ENCODE data around the gene EVI5L.

The EVI5L gene

DNA sequence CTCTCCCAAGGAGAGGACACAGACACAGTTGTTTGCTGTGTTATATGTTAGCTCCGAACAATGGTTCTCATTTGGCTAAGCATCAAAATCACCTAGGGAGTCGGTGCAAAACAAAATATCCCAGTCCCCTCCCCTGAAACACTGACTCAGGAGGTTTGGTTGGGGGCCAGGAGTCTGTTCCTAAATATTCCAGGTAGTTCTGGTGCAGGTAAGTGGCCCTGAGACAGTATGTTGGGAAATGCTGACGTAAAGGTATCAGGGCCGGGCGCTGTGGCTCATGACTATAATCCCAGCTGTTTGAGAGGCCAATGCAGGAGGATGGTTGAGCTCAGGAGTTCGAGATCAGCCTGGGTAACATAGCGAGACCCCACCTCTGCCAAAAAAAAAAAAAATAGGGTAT is 71.3 kb downstream of the EVI5L start:
- no peak for DNase-seq

DNA sequence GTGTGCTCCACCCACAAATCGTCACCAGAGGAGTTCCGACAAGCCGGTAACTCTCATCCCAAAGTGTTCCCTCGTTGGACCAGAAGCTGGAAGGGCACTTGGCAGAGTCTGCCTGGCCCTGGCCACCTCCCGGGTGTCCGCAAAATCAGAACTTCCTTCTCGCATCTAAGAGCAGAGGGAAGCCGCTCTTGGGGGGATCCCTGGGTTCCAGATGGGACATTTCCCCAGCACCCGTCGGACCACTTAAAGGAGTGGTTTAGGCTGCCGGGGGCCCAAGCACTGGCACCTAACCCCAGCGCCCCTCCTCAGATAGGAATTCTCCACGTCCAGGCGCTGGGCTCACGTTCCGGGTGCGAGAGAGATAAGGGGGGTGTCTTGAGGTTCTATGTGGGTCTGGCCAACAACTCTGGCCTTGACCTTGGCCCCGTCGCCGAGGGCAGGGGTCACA is 72.8 kb downstream of the EVI5L start:
- no peak for DNase-seq

DNA sequence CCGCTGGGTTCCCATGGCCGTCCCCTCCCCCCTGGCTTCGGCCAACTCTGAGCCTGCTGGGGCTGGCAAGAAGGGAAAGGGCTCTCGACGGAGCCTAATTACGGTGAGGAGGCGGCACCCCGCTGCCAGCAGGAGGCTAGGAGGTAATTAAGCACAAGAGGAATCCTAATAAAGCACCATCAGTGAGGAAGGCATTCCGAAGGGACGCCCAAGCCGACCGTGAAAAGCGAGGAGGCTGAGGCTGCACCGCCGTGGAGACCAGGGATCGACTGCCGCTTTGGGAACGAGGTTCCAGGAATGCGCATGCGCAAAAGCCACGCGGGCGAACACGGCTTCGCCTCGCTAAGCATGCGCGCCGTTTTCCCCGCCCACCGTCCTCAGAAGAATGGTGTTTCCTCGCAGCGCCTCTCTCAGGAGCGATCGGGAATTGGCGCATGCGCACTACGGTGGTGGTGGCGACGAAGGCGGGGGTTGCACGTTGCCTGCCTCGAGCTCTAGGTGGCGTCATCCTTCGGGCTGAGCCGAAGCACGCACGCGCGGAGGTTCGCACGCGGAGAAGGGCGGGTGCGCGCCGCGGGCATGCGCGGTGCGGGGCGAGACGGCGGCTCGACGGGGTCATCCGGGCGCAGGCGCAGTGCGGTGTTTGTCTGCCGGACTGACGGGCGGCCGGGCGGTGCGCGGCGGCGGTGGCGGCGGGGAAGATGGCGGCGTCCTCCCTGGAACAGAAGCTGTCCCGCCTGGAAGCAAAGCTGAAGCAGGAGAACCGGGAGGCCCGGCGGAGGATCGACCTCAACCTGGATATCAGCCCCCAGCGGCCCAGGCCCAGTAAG is 73.4 kb downstream of the EVI5L start, which contains the start of gene MAP2K7:
TSS of gene MAP2K7 (plus strand) at position 634 of the 830 bp plus-strand sequence. CDS start at position 702, 68 bp downstream.
- DNase-seq, result peak; percentile 99 to 100

DNA sequence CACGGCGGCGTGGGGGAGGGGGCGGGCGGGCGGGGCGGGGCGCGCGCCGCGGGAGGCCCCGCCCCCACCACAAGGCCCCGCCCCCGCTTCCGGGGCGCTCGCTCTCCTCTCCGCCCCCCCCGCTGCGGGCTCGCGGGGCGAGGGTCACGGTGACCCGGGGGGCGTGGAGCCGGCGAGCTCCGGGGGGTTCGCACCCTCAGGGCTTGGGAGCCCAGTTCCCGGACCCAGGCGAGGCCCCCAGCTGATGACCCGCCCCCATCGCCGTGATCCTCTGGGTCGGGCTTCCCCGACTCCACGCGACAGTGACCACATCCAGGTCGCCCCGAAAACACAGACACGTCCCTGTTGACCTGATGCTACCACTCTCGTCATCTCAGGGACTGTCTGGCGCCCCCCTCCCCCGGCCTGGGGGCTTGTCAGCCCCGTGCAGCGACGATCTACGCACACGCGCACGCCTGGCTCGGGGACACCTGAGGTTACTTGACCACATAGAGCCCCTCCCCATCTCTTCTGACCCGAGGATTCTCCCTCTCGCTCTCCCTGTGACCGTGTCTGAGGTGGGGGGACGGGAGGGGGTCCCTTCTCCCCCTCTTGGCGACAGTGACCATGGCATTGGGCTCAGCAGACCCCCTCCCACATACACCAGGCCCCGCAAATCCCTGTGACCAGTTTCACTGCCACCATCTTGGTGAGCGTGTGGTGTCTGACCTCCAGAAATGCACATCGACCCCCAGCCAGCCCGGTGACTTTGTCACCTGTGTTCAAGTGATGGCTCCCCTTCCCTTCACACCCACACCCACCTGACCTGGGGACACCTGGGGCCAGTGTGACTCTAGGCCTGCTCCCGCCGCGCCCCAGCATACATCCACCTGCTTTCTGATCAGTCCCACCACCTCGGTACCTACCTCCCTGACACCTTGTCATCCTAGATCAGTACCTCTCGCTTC is 74.3 kb downstream of the EVI5L start:
- peak in 1 of 2 experiments; percentile 63 for DNase-seq

DNA sequence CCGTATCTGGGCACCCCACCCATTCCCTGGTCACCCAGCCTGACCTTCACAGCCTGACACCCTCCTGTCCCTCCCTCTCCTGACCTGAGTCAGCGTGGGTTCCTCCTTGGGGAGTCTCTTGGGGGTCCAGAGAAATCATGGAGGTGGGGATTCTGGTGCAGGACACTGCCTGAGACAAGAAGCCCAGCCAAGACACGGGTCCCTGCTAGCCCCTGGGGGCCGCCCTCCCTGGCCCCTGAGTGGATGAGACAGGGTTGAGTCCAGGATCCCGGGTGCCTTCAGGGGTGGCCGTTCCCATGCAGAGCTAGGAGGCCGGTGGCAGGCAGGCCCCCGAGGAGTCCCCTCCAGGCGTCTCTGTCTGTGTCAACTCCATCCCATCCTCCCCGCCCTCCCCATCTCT is 75.2 kb downstream of the EVI5L start:
- no peak for DNase-seq

DNA sequence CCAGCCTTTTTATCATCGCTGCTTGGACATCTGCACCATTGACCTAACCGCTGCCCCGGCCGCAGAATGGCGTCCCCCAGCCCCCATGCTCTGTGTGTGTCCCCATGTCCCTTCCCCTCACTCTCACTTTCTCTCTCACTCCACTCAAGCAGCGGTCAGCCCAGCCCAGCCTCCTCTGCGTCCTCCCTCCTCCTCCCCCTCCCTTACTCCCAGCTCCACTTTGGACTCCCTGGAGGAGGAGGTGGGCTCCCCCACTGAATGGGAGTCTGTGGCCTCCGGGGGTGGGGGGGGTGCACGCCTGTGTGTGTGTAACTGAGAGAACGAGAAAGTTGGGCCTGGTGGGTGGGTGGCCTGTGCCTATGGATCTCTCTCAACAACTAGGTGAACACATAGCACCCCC is 75.8 kb downstream of the EVI5L start:
- no peak for DNase-seq

DNA sequence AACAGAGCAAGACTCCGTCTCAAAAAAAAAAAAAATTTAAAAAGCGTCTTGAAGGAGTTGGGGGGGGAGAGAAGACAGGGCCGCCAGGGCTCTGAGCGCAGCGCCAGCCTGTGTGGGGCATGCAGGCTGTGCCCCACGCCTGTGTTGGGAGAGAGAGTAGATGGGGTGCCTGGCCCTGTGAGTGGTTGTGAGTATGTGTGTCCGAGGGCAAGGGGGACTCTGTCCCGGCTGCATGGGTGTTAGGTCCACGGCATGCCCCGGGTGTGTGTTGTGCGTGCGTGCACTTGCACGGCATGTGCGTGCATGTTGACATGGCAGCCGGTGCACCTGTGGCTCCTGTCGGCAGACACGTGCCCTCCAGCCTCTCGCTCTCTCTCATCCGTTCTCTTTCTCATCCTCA is 77.1 kb downstream of the EVI5L start:
- DNase-seq, result no peak

DNA sequence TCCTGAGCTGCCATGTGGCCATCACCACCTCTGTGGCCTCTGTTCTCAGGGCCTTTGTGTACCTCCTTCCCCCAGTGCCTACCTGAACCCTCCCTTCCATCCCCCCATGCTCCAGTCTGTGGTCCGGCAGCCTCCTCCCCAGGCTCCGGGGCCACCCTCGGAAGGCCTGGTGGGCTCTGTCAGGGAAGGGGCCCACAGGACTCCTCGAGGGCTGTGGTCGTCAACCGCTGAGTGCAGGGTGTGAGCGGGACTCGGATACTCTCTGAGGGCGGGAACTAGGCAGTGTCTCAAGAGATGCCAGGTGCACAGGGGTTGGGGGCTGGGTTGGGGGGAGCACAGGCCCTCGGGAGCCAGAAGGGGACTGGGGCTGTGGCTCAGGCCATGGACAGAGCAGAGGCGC is 77.5 kb downstream of the EVI5L start:
- no peak for DNase-seq

DNA sequence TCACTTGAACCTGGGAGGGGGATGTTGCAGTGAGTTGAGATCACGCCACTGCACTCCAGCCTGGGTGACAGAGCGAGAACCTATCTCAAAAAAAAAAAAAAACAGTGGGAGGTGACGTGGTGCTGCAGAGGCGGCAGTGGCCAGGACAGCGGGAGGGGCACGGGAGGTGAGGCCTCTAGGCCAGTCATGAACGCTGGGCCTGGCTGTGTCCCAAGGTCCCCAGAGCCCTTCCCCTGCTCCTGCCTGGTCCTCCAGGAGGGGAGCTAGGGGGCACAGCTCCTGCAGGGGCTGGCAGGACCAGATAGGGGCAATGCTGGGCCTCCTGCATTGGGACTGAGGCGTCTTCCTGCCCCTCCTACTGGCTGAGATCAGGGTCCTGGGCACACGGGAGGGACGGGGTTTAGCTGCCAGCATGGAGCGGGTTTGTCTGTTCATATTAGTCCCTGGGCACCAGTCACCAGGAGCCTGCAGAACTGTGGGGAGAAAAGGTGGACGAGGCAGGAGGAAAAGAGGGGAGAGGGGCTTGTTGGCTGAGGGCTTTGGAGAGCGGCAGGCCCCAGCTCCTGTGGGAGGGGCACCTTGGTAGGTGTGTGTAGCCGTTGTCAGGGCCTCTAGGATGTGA is 78.2 kb downstream of the EVI5L start:
- DNase-seq, result no peak

DNA sequence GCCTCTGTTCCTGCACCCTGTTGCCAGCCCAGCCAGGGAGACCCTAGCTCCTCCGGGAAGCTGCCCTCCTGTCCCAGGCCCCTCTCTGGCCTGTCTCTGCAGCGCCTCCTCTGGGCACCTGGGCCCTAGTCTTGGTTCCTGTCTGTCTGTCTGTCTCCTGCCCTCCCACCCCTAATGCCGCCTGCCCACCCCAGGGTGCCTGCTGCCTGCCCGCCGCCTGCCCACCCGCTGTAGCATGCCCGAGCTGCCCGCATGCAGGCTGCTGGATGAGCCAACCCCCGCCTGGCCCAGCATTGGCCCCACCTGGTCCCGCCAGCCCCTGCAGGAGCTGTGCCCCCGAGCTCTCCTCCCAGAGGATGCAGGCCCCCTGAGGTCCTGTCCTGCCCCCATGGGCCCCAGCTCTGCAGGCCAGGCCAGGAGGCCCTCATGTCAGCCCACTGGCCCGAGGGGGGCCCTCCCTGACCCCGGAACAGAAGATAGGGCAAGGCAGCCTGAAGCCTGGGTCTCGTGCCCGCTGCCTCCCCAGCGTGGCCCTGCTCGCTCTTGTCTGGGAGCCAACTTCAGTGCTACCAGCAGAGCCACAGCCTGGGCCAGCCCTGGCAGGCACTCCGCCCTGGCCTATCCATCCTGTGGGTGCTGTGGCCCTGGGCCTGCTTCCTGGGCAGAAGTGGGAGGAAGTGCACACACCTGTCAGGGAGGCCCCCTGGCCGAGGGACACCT is 78.9 kb downstream of the EVI5L start:
- DNase-seq, result no peak

DNA sequence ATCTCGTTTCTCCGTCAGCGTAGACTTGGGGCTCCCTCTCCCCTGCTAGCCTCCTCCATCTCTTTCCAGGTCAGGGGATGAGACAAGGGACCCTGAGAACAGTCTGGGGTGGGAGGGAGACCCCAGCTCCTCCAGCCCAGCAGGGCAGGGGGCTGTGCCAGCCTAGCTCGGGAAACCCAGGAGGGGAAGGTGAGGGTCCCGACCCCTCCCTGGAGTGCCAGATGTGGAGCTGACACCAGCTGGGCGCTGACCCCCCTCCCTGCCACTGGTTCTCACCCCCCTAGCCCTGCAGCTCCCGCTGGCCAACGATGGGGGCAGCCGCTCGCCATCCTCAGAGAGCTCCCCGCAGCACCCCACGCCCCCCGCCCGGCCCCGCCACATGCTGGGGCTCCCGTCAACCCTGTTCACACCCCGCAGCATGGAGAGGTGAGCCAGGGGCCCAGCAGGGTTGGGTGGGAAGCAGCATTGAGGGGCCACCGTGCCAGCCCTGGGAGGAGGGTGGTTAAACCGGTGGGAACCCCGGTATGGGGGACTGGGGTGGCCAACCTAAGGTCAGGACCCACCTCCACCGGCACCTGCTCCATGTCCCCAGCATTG is 79.6 kb downstream of the EVI5L start:
- no peak for DNase-seq

DNA sequence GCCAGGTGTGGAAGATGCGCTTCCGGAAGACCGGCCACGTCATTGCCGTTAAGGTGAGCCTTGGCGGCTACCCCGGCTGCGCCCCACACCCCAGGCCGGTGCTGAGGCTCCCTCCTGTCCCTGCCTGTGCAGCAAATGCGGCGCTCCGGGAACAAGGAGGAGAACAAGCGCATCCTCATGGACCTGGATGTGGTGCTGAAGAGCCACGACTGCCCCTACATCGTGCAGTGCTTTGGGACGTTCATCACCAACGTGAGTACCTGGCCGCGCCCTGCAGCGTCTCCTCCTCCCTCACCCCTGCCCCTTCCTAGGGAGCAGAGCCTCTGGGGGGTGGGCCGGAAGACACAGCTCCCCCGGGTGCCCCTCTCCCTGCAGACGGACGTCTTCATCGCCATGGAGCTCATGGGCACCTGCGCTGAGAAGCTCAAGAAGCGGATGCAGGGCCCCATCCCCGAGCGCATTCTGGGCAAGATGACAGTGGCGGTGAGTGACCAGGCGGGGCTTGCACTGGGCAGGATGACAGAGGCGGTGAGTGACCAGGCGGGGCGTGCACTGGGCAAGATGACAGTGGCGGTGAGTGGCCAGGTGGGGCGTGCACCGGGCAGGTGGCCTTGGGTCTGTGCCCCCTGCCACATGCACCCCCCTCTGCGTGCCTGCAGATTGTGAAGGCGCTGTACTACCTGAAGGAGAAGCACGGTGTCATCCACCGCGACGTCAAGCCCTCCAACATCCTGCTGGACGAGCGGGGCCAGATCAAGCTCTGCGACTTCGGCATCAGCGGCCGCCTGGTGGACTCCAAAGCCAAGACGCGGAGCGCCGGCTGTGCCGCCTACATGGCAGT is 80.5 kb downstream of the EVI5L start:
- DNase-seq, result no peak

DNA sequence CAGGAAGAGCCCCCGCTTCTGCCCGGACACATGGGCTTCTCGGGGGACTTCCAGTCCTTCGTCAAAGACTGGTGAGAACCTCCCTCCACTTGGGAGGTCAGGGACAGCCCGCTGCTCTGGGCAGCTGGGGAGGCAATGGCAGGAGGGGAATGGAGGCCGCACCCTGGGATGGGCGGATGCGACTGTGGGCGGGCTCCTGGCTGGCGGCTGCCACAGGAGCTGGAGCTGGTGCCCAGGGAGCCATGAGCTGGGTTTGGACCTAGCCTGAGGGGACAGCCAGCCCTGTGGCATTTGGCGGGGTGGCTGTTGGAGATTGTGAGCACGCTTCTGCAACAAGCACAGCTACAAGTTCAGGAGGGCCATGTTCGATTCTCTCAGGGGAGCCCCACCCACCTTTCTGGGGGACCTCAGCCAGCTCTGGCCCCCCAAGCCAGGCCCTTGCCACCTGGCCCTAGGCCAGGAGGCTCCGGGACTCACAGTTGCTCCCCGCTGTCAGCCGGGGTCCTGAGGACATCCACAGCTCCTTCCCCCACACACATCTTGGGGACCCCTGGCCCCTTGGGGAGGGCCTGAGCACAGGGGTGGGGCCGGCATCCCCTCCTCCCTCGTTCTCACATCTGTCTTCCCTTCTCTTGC is 81.6 kb downstream of the EVI5L start:
- DNase-seq, result no peak

DNA sequence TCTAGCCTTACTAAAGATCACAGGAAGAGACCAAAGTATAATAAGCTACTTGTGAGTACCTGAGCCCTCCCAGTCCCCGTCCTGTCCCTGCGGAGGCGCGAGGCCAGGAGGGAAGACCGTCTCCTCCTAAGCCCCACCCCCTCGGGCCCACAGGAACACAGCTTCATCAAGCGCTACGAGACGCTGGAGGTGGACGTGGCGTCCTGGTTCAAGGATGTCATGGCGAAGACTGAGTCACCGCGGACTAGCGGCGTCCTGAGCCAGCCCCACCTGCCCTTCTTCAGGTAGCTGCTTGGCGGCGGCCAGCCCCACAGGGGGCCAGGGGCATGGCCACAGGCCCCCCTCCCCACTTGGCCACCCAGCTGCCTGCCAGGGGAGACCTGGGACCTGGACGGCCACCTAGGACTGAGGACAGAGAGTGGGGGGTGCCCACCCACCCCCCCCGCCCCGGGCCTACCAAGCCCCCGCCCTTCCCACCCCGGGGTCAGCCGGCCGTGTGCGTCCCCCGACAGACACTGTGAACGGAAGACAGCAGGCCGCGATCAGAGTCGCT is 82.2 kb downstream of the EVI5L start:
- DNase-seq, result no peak

DNA sequence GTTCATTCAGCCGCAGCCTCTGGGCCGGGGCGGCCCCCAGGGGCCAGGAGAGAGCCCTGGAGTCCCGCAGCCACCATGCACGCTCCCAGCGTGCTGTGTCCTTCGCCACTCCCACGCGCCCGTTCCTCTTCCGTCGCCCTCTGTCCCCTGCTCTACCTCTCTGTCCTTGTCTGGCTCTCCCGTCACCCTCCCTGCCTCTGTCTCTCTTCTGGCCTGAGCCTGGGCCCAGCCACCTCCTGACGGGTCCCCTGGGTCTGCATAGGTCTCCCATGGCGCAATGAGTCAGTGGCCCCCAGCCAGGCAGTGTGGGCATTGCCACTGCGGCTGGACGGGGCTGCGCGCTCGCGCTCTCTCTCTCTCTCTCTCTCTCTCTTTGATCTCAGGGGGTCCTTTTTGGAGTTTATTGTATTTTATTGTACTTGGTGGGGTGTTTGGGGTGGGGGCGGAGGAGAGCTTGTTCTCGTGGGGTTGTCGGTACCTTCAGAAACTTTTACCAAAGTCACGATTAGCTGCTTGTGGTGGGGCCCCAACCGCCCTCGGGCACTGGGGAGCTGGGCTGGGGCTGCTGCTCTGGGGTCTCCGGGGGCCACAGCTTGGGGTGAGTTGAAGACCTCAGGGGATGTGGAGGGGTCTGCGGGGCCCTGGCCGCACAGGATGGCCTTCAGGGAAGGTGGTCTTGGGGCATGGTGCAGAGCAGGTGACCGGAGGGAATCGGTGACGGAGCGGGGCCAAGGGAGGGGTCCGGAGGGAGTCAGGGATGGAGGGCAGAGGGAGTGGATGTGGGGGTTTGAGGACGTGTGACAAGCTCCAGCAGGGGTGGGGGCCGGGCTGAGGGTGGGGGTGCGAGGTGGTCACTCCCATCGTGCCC is 82.9 kb downstream of the EVI5L start:
- DNase-seq, result no peak

DNA sequence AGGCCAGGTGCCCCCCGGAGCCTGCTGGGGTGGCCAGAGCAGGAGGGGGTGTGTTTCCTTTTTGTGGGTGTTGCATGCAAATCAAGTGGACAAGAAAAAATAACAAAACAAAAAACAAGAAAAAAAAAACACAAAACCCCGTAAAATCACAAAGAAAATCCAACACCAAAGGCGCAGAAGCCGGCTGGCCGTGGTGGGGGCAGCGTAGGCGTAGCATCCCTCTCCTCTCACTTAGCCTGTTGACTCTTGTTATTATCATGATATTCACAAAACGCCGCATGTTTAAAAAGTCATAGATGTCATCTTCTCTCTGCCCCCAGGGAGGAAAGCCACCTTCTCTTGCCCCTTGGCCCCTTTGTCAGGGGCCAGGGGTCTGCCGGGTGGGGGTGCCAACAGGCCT is 83.6 kb downstream of the EVI5L start:
- DNase-seq, result no peak

DNA sequence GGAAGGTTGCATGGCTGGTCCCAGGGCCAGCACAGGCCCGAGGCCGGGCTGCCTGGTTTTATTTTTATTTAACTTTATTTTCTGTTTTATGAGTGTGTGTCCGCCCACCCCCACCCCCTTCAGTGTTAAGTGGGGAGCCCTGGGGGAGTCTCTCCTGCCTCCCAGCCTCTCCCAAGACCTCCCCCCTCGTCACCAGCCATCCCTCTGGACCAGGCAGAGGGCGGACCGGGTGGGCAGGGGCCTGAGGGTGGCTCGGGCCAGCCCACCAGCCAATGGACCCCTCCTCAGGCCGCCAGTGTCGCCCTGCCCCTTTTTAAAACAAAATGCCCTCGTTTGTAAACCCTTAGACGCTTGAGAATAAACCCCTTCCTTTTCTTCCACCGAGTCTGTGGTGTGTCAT is 84.1 kb downstream of the EVI5L start:
- no peak for DNase-seq

All from NCI-H524 (cell line).